GM19025 (cell line): ENCODE measurements around the gene GRIK4.
"Not testable (repeated sequence)": the region's sequence is repeated elsewhere in the genome, so short reads cannot be mapped to it uniquely, and the experiment has no call there.

Experiments
- ATAC-seq: cut with Tn5 transposase; IDR thresholded peaks from one replicate; pipeline ENCODE4 v1.9.1; 2021; ENCODE audit warnings: mild to moderate bottlenecking, low read depth, moderate library complexity; ENCODE audit not compliant: unreplicated experiment

Gene GRIK4

DNA sequence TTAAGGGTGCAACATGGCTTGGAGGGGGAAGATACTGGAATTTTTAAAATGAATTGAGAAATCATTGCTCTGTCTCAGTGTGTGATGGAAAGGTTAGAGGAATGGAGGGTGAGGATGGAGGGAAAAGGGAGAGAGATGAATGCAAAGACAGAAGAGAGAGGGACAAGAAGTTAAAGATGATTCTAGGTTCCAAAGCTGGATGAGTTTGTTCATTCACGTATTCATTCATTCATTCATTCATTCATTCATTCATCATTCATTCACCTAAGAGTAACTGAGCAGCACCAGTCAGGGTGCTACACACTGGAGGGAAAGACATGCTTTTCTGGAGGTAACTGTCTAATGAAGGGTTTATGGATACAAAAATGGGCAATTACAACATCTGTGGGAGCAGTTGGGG, 209.2 kb downstream of the GRIK4 start:
- ATAC-seq, result no peak

DNA sequence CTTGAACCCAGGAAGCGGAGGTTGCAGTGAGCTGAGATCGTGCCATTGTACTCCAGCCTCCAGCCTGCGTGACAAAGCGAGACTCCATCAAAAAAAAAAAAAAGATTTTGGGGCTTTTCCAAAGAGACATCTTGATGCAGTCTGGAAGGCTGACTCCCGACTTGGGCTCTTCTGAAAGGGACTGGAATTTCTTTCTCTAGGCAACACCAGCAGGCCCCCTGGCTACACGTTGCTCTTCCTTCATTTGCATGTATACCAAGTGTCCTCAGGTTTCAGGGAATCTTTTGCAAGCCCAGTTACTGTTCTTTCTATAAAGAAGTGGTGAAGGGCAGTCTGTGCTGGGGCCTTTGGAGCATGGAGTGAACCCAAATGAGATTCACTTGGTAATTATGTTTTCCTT, 211.0 kb downstream of the GRIK4 start:
- no peak for ATAC-seq

DNA sequence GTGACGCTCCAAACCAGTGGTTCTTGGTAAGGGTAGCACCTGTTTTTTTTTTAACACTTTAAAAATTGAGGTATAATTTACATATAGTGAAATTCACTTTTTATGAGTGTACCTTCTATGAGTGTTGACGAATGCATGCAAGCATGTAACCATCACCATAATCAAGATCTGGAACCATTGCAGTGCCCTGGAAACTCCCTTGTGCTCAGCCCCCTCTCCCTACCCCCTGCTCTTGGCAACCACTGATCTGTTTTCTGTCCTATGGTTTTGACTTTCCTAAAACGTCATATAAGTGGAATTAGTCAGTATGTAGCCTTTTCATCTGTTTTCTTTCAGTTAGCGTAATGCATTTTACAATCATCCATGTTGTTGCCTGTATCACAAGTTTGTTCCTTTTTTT, 212.2 kb downstream of the GRIK4 start:
- ATAC-seq, result no peak

DNA sequence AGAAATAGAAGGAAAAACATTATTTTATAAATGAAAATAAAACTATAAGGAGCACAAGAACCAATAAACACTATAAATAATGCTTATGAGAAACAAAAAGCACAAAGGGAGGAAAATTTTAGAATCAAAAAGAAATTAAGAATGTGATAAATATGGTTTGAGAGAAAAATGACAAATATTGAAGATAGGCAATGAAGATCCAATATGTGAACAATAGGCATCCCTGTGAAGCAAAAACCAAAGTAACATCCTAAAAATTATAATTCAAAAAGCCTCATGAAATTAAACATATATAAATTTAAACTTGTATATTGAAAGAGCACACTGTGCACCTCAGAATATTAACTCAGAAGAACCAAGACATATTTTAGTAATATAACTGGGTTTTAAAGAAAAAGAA, 216.2 kb downstream of the GRIK4 start:
- ATAC-seq, result no peak

DNA sequence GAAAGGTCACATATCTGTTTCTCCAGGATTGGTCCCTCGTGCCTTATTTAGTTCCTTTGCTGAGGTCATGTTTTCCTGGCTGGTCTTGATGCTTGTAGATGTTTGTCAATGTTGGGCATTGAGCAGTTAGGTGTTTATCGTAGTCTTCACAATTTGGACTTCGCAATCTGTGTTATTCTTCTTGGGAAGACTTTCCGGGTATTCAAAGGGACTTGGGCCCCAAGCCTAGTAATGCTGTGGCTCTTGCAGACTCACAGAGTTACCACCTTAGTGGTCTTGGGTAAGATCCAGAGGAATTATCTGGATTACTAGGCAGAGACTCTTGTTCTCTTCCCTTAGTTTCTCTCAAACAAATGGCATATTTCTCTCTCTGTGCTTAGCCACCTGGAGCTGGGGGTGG, 223.5 kb downstream of the GRIK4 start:
- ATAC-seq, result no peak

DNA sequence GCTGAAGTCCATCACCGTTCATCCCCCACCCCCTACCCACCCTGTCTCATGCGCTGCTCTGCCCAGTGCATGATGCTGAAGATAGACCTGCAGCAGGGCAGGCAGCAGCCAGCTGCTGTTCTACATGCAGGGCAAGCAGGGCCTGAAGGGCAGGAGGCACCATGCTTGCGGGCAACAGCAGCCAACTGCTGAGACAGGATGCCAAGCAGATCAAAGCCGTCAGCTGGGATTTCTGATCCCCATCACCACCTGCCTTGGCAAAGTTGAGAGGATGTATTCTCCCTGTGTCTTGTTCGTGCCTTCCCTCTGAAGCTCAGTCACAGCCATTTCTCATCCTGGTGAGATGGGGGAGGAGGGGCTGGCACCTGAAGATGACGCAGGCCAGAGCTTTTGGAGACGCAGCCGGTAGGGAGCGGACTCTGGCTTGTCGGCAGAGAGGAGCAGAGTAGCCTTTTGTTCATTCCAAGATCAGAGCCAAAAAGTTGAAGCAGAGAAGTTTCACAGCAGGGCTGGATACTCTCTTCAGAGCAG, 227.0 kb downstream of the GRIK4 start:
- no peak for ATAC-seq

DNA sequence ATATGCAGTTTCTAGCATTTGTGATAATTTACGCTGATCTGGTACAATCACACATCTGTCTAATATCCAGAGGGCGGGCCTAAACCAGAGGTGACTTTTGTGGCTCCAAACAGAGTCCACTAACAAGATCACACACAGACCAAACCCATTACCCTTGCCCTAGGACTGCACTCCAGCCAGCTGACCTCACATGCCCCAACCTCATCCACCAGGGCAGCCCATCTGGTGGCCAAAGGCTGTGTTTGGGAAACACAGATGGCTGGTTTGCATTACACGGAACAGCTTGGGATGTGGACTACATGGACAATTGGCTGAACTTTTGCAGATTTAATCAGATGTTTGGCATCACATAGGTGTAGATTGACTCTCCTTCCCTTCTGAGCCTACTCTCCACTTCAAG, 228.2 kb downstream of the GRIK4 start:
- ATAC-seq, result no peak

DNA sequence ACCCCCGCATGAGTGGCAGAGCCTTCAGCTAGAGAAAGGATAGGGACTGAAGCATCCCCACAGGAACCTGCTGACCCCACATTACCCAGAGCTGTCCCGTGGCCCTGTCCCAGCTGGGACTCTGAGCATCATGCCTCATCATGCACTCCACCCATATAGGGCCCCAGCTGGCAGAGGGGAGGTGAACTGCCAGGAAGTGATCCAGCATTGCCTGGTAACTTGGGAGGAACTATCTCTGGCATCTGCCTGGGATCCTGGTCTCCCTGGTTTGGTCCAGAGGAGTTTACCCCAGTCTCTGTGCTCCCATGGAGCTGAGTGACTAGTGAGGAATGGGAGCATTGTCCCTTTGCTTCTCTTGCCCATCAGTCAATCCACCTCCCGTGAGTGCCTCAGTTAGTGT, 228.8 kb downstream of the GRIK4 start:
- no peak for ATAC-seq

DNA sequence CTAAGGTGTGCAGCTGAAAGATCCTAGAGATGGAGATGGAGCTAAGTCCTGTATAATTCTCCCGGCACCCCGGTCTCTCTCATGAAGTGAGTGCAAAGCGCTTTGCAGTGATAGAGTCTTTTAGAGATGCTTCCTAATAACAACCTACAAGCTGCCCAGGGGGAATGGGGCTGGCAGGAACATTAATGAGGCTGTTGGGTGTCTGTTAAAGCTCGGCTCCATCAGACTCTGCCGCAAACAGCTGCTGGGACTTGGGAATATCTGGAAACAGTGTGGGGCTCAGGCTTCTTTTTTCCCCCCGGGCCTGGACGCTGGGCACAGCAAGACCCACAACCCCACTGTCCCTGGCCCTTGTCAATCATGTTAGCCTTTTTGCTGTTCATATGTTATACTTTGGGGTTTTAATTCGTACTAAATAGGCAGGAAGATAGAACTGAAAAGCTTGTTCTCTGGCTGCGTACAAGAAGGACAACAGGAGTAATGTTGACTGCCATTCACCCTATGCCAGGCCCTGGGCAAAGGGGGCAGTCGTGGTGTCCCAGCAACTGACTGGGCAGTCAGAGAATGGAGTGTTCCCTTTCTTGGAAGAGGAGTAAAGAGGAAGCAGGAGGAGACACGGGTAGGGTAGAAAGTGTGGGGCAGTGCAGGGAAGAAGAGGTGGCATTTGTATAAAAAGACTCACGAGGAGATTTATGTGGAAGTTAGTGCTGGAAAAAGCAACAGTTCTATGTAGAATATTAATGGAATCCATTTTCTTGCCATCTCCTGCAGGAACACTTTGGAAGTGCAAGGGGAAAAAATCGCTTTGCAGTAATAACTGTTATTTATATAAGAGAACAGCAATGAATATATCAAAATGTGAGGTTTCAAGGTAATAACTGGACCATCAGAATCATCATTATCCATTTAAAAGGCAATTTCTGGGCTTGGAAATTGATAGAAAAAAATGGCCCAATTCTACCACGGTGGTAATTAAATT, 232.8 kb downstream of the GRIK4 start:
- no peak for ATAC-seq

DNA sequence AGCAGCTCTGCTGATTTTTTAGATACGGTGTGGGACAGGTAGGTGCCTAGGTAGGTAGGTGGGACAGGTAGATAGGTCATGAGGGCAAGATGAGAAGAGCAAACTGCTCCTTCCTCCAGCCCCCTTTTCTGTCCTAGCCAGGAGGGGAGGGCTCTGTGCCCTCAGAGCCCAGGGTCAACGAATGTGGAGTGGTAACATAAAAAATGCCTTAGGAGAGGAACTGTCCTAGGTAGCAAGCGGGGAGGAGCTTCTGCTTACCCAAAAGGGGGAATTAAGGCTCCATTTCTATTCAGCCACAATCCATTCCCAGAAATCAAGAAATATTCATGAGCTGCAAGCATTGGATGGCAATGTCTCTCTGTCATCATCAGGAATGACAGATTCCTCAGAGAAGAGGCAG, 234.8 kb downstream of the GRIK4 start:
- ATAC-seq, result no peak

DNA sequence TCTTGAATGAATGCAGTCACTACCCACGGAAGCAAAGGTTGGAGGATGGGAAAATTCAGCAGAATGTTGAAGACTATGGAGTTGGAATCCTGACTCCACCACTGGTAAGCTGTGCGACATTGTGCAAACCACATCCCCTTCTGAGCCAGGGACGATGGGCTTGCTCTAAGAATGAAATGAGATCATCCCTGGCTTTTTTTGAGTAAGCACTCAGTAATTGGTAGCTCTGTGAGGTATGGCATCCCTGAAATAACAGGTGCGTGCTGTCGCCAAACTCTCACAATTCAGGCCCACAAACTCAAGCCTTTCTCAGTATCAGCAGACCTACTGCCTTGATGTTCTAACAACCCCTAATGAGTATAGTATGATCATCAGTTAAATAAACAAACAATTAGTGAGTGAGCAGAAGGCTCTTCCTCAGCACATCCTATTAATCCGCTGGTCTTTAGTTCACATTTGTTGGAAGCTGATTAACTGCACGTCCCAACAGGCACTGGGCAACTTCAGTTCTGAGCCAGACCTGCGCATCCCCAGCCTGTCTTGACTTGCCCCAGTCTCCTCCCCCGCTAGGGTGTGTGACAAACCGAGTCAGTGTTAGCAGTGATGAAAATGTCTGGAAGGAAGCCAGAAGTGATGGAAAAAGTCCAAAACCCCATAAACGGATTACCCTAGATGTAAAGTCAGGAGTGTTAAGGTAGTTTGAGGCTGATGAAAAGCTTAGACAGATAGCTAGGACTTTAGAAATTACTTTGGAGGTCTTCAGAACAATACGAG, 235.5 kb downstream of the GRIK4 start:
- ATAC-seq, result no peak

DNA sequence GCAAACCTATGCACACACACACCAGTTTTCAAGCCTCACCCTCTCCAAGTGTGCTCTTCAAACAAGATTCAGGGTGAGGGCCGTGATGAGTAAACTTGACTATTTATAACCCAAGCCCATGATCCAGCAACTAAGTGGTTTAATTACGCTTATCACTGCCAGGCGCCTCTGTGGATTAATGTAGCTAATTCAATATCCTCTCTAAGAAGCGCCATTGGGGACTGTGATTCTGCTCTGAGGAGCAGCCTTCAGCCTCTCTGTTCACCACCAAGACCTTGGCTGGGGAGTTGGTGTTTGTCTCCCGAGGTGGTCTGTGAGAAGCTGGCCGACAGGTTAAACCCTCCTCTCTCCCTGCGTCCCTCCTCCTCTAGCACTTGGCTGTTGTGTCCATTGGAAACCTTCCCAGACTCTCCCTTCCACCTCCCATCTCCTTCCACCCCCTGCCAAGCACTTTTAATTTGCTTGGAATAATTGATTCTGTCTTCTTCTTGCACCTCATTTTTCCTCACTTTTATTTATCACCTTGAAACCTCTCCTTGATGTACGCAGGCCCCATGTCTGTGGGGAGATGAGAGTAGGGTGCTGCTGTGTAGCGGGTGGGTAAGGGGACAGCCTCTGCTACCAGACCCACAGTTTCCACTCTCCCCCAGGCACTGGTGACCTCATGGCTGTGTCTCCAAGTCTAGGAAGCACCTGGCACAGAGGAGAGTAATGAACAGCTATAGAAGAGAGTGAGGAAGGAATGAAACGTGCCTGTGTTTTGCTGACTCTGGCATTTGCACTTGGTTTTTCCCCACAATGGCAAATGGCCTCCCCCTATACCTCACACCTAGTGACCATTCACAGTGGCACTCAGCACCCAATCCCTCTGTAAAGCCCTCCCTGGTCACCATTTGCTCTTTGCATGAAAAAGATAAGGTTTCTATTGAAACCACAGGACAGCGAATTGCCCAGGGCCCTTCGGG, 236.6 kb downstream of the GRIK4 start:
- no peak for ATAC-seq

DNA sequence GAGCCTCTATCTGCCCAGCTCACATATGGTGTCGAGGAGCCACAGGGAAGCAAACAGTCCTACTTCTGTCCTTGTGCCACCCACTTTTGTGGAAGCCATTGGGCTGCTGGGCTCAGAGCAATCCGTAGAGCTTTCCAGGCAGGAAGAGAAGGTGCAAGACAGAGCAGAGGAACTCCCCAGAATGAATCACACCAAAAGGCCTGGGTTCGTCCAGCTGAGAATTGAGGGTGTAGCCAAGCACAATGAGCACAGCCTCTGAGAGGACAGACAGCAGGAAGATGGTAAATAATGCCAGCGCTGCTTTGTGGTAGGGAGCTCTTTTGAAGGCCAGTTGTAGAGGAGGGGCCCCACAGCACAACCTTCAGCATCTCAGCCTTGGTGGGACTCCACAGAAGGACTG, 237.8 kb downstream of the GRIK4 start:
- ATAC-seq, result no peak

DNA sequence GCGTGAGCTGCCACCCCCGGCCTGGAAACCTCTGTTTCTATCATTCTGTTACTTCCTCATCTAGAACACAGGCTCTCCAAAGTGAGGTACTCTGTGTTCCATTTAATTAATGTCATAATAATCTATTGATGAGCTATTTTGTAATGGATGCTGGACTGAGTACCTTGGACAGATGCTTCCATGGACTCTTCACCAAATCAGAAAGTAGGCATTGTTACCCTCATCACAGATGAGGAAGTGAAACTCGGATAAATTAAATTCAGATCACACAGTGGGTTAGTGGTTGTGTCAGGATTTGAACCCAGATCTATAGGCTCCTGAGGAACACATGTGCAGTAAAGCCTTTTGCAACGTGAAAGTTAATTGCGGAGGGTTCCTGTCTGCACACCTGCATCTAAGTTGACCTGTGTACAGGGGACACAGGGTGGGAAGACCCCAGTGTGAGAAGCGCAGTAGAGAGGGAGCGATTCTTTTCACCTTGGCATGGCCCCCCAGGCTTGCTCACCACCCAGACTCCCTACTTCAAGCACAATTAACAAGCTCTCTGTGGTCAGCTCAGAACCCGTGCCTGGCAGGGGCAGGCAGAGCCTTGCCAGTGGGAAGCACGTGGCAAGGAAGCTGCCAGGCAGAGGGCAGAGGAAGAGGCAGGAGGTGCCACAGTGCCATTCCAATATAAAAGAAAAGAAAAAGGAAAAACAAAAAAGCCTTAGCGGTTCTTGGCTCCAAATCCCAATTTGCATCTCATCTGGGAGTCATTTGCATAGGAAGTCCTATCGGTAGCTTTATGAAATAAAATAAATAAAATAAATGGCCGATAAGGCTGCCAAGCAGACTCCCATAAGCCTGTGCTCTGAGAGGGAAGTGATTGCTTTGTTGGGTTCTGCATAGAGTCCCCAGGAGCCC, 239.3 kb downstream of the GRIK4 start:
- no peak for ATAC-seq

DNA sequence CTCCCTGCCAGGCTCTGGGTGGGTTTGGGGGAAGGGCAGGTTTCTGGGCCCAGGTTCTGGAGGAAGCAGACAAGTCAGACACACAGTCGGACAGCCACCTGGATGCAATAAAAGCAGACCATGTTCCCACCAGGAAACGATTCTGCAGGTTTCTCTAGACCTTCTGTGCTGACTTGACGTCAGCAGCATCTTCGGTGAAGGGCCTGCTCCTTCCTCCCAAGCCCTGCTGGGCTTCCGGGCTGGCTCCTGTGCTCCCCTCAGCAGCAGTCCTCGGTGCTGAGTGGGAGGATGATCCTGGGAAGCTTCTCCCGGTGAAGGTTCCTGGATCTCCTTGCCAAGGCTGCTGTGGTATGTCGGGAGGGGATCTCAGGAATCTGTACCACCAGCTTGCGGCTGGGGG, 240.0 kb downstream of the GRIK4 start:
- ATAC-seq, result no peak

DNA sequence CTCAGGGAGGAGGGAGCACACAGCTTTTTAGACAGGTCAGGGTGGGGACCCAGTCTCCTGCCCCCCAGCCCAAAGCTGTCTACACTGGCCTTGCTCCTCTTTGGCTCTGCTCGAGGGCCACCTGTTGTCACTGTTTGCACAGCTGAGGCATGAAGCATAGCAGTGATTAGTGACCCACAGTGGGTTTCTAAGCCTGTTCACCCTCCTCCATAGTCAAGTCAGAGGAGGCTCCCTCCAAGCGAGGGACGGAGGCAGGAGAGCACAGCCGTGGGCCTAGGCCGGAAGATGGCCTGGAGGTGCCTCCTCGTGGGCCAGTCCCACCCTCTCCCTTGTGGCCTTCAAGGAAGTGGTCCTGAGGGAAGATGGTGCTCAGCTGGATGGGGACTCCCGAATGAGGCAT, 241.1 kb downstream of the GRIK4 start:
- ATAC-seq, result no peak

DNA sequence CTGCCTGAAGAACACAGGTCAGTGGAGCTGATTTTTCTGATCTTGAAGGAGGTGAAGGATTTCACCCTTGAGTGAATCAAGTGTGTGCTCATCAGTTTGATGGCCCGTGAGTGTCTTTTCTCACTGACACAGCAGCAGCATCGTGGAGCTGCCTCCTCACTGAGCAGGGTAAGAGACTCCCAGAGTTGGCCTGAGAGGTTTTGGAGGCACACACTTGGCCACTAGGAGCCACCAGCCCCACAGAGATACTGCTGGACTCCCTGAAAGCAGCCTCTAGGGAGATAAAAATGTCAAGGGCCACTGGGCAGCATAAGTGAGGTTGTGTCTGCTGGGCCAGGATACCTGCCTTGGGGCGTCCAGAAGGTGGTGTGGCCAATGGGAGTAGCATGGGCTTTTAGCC, 245.4 kb downstream of the GRIK4 start:
- no peak for ATAC-seq

DNA sequence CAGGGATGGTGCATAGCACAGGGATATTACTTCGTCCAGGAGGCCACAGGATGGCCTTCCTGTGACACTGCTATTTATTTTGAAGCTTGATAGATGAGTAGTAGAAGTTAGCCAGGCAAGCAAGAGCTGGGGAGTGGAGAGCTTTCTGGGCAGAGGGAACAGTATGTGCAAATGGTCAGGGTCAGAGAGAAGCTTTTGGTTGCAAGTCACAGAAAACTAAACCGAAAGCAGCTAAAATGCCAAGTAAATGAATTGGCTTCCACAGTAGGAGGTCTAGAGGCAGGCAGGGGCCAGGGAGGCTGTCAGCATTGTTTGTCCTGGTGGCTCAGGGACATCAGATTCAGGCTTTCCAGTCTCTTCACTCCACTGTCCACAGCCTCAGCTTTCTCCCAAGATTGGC, 247.5 kb downstream of the GRIK4 start:
- no peak for ATAC-seq

DNA sequence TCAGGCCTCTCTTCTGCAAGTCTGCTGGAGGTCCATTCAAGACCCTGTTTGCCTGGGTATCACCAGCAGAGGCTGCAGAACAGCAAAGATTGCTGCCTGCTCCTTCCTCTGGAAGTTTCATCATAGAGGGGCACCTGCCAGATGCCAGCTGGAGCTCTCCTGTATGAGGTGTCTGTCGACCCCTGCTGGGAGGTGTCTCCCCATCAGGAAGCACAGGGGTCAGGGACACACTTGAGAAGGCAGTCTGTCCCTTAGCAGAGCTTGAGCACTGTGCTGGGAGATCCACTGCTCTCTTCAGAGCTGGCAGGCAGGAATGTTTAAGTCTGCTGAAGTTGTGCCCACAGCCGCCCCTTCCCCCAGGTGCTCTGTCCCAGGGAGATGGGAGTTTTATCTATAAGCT, 254.2 kb downstream of the GRIK4 start:
- not testable (repeated sequence) for ATAC-seq
